T-helper 1 cell (primary cell): ENCODE results near the gene WNT5B.
"Not testable (repeated sequence)": the region's sequence is repeated elsewhere in the genome, so short reads cannot be mapped to it uniquely, and the experiment has no call there.

Experiments used
- DNase-seq, 5 donors: peaks; one replicate each; pipeline ENCODE4 v3.0.0-alpha.2; 2012 to 2020

The WNT5B gene

GRCh38 chr12:1692226-1692625, 63.2 kb downstream of the WNT5B start:
- DNase-seq, result no peak

DNA sequence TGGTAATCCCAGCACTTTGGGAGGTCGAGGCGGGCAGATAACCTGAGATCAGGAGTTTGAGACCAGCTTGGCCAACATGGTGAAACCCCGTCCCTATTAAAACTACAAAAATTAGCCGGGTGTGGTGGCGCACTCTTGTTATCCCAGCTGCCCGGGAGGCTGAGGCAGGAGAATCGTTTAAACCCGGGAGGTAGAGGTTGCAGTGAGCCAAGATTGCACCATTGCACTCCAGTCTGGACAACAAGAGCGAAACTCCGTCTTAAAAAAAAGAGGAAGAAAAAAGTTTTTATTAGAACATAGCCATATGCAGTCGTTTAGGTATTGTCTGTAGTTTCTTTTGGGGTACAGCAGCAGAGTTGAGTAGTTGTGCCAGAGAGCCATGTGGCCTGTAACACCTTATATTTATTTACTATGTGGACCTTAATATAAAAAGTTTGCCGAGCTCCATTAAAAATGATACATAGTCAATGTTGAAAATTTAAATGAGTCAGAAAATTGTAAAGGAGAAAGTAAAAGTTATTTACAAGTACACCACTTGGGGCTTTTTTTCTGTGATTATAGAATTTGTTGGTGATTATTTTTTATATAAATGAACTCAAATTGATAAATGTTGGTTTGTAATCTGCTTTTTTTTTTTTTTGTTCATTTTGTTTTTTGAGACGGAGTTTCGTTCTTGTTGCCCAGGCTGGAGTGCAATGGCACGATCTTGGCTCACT, 64.0 kb downstream of the WNT5B start:
- no peak for DNase-seq

DNA sequence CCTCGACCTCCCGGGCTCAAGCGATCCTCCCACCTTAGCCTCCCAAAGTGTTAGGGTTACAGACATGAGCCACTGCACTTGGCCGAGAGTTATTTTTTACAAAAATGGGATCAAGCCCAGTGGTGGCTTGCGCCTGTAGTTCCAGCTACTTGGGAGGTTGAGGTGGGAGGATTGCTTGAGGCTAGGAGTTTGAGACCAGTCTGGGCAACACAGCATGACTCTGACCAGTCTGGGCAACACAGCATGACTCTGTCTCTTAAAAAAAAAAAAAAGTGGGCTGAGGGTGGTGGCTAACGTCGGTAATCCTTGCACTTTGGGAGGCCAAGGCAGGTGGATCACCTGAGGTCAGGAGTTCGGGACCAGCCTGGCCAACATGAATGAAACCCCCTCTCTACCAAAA, 66.1 kb downstream of the WNT5B start:
- not testable (repeated sequence) for DNase-seq

GRCh38 chr12:1695886-1696670, 67.0 kb downstream of the WNT5B start:
- DNase-seq, result no peak

- no peak for DNase-seq
Measured at GRCh38 chr12:1696800-1697199, 67.8 kb downstream of the WNT5B start.
